NCI-H187 treated with DMSO at 0.1 percent for 48 hours (cell line): Measurements from ENCODE around the gene CECR2.

ENCODE experiments used
- DNase-seq: peaks from one replicate; lab custom pipeline; 2025; lab: John Stamatoyannopoulos, UW

The CECR2 gene

GRCh38 chr22:17570851-17571631 lies 201.8 kb downstream of the CECR2 start:
- DNase-seq: no peak

- DNase-seq: no peak
Observed at GRCh38 chr22:17575151-17575550, 205.9 kb downstream of the CECR2 start.

GRCh38 chr22:17575681-17576080 lies 206.4 kb downstream of the CECR2 start:
- DNase-seq: no peak

- no peak for DNase-seq
Observed at GRCh38 chr22:17576470-17576869, 207.2 kb downstream of the CECR2 start.

- no peak for DNase-seq
Observed at GRCh38 chr22:17578136-17578754, 209.0 kb downstream of the CECR2 start.

- no peak for DNase-seq
Observed at GRCh38 chr22:17579535-17579981, 210.3 kb downstream of the CECR2 start.

GRCh38 chr22:17580441-17581031 lies 211.3 kb downstream of the CECR2 start:
- DNase-seq: no peak

- DNase-seq: no peak
Observed at GRCh38 chr22:17581056-17581455, 211.8 kb downstream of the CECR2 start.

- no peak for DNase-seq
Observed at GRCh38 chr22:17581631-17582030, 212.4 kb downstream of the CECR2 start.

- no peak for DNase-seq
Observed at GRCh38 chr22:17583151-17583550, 213.9 kb downstream of the CECR2 start.

GRCh38 chr22:17586831-17587440 lies 217.7 kb downstream of the CECR2 start:
- DNase-seq: no peak

- no peak for DNase-seq
Observed at GRCh38 chr22:17587629-17588028, 218.4 kb downstream of the CECR2 start.

GRCh38 chr22:17588606-17589005 lies 219.3 kb downstream of the CECR2 start:
- no peak for DNase-seq

GRCh38 chr22:17589810-17590375 lies 220.6 kb downstream of the CECR2 start:
- DNase-seq: no peak

GRCh38 chr22:17590586-17590985 lies 221.3 kb downstream of the CECR2 start:
- DNase-seq: no peak

- DNase-seq: no peak
Observed at GRCh38 chr22:17592201-17592600, 222.9 kb downstream of the CECR2 start.

- no peak for DNase-seq
Observed at GRCh38 chr22:17596226-17596625, 227.0 kb downstream of the CECR2 start.

GRCh38 chr22:17597217-17597616 lies 228.0 kb downstream of the CECR2 start:
- DNase-seq: no peak

GRCh38 chr22:17598318-17598717 lies 229.1 kb downstream of the CECR2 start:
- DNase-seq: no peak

GRCh38 chr22:17601031-17601430 lies 231.8 kb downstream of the CECR2 start:
- no peak for DNase-seq

GRCh38 chr22:17603668-17604067 lies 234.4 kb downstream of the CECR2 start:
- no peak for DNase-seq

GRCh38 chr22:17606496-17606895 lies 237.2 kb downstream of the CECR2 start:
- no peak for DNase-seq
